NT2/D1 (cell line): ENCODE results near the gene SETX.

Source experiments
- DNase-seq: peaks from one replicate; pipeline ENCODE4 v3.0.0-alpha.2; 2011; ENCODE audit warnings: low read depth, low spot score
- H3K27me3 ChIP-seq: 2 replicates; pipeline ENCODE4 v1.6.0; 2011; ENCODE audit warnings: mild to moderate bottlenecking; ENCODE audit not compliant: insufficient read length, insufficient read depth
- H3K36me3 ChIP-seq: 2 replicates; pipeline ENCODE4 v1.6.1; 2011; ENCODE audit warnings: mild to moderate bottlenecking, low read length, mixed read lengths; ENCODE audit not compliant: insufficient read depth, insufficient read length
- H3K4me1 ChIP-seq: 2 replicates; pipeline ENCODE4 v1.5.1; 2011; ENCODE audit not compliant: insufficient read depth, insufficient read length
- H3K4me3 ChIP-seq: 2 replicates; pipeline ENCODE4 v1.5.1; 2011; ENCODE audit warnings: low read depth; ENCODE audit not compliant: insufficient read length
- H3K9ac ChIP-seq: 2 replicates; pipeline ENCODE4 v1.6.0; 2011; ENCODE audit warnings: low read depth; ENCODE audit not compliant: insufficient read length
- H3K9me3 ChIP-seq: 2 replicates; pipeline ENCODE4 v1.5.1; 2011; ENCODE audit warnings: mild to moderate bottlenecking, low read length; ENCODE audit not compliant: insufficient read depth
- SUZ12 ChIP-seq: IDR thresholded peaks from 2 replicates; pipeline ENCODE4 v1.6.1; 2011; ENCODE audit not compliant: insufficient read length, insufficient read depth; ENCODE audit errors: extremely low read depth
- YY1 ChIP-seq: IDR thresholded peaks from 2 replicates; pipeline ENCODE4 v1.6.1; 2011; ENCODE audit not compliant: insufficient read length, insufficient read depth
- ZNF274 ChIP-seq: IDR thresholded peaks from 2 replicates; pipeline ENCODE4 v1.6.1; 2011; ENCODE audit warnings: mild to moderate bottlenecking, low read depth, low read length

The SETX gene

DNA sequence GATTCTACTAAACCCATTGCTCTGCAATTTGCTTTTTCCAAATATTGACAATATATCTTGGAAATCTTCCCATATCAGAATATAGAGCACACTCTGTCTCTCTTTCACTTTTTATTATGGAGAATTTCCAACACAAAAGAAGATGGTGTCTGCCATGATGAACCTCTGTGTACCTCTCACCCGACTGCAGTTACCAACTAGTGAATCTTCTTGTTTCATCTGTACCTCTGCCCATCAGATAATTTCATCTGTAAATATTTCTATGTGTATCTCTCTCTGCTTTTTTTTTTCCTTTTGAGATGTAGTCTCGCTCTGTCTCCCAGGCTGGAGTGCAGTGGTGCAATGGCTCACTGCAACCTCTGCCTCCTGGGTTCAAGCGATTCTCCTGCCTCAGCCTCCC lies 130.1 kb downstream of the SETX start:
- Histone ChIP-seq H3K9me3 (no peaks in the 10 kb centered on the region), H3K27me3 (peaks cover 2% of the 10 kb centered on the region), H3K9ac (no peak overlapping the region), H3K4me1 (peaks cover 14% of the 10 kb centered on the region), H3K36me3 (no peaks in the 10 kb centered on the region), H3K4me3 (no peak overlapping the region)
- no peak for DNase-seq
- TF ChIP-seq ZNF274 (no peak), SUZ12 (no peak), YY1 (no peak)

DNA sequence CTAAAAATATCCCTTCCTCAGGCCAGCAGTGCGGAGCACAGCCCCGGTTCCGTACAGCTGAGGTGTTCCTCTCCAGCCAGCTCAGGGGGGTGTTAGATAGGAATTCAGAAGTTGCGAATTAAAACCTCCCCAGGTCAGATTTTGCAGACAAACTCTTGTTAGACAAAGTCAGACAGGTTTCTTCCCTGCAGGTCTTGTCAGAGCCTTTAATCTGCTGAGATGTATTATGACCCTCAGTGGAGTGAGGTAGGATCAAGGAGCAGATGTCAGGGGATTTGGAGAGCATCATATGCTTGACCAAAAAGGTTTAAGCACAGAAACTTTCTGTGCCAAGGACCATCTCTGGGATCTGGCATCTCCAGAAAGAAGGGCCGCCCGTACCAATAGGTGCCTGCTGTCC lies 132.8 kb downstream of the SETX start:
- Histone ChIP-seq H3K4me3 (no peak overlapping the region), H3K9me3 (no peaks in the 10 kb centered on the region), H3K27me3 (peaks cover 2% of the 10 kb centered on the region), H3K4me1 (peaks cover 12% of the 10 kb centered on the region), H3K9ac (no peak overlapping the region), H3K36me3 (no peaks in the 10 kb centered on the region)
- TF ChIP-seq YY1 (no peak), SUZ12 (no peak), ZNF274 (no peak)
- DNase-seq, result no peak

DNA sequence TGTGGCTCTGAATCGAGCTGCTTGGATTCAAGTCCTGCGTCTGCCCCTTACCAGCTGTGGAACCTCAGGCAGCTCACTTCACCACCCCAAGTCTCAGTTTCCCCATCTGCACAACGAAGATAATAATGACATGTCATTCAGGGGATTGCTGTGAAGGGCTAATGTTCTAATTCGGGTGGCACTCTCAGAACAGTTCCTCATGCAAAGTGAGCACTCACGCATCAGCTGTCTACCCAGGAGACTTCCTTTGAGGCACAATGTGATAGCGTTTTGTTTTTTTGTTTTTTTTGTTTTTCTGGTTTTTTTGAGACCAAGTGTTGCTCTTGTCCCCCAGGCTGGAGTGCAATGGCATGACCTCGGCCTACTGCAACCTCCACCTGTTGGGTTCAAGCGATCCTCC lies 136.6 kb downstream of the SETX start:
- Histone ChIP-seq H3K36me3 (no peaks in the 10 kb centered on the region), H3K4me3 (no peak overlapping the region), H3K9ac (no peak overlapping the region), H3K27me3 (peaks cover 2% of the 10 kb centered on the region), H3K4me1 (peaks cover 11% of the 10 kb centered on the region), H3K9me3 (no peaks in the 10 kb centered on the region)
- DNase-seq, result no peak
- TF ChIP-seq YY1 (no peak), SUZ12 (no peak), ZNF274 (no peak)

DNA sequence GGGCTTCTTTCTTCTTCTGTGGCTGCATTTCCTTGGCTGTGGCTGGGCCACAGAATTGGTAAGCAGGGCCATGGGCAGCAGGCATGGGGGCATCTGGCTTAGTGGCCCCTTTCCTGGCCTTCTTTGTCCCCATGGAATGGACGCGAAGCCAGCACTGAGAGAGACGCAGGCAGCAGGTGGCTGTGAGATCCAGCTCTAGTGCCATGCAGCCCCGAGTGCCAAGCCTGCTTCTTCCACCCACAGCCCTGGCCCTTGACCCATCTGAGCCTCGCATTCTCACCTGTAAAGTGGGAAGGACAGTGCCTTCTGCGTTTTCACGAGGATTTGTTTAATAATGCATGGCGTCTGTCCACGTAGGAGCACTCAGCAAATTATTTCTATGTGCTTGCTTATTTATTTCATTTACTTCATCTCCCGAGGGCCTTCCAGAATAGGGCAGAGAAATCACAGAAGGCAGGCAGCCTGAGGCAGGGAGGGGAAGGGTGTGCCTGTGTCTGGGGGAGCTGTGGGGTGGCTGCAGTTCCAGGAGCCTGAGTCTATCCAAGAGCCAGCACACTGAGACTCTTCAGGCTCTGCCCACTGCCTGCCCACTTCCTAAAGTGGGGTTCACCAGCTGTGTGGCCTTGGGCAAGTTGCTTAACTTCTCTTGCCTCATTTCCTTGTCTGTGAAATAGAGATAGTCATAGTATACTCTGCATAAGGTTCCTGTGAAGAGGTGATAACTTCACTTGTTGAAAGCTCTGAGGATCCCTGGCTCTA lies 137.7 kb downstream of the SETX start:
- H3K36me3 ChIP-seq, result no peaks in the 10 kb centered on the region
- TF ChIP-seq SUZ12 (no peak), YY1 (no peak), ZNF274 (no peak)
- DNase-seq, result no peak

DNA sequence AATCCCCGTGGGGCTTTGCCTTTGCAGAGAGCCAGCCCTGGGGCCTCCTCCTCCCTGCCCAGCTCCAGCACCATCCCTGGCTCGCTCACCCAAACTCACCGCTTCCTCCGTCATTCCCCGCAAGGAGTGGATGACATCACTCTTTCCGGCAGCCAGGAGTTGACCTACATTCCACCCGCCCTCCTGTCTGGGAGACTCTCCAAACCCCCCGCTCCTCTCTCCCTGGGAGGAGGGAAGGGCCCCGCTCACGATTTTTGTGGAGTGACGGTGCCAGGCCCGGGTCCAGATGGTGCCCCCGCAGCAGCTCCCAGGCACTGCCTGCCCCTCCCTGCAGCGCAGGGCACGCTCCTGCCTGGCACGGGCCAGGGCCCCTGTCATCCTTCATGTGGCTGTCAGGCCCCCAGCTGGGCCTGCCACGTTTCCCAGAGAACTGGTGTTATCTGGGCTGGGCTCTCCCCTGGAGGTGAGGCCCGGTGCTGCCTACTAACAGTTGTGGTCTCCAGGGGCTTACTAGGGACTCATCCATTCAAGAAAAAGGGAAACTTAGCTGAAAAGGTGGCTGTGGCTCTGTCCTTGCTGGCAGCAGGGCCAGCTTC lies 140.7 kb downstream of the SETX start:
- DNase-seq, result peak; percentile 54
- Histone ChIP-seq H3K4me1 (peaks cover 16% of the 10 kb centered on the region), H3K9me3 (no peaks in the 10 kb centered on the region), H3K27me3 (no peaks in the 10 kb centered on the region), H3K36me3 (no peaks in the 10 kb centered on the region), H3K4me3 (peak overlapping the region; percentile 16), H3K9ac (peak overlapping the region; percentile 42)
- no peak for TF ChIP-seq YY1
- no peak for TF ChIP-seq SUZ12
- TF ChIP-seq ZNF274, result no peak

More for the DNA sequence above, 137.7 kb downstream of the SETX start:
- Histone ChIP-seq H3K9ac (no peak overlapping the region), H3K4me3 (no peak overlapping the region), H3K9me3 (no peaks in the 10 kb centered on the region), H3K4me1 (peaks cover 13% of the 10 kb centered on the region), H3K27me3 (no peaks in the 10 kb centered on the region)

DNA sequence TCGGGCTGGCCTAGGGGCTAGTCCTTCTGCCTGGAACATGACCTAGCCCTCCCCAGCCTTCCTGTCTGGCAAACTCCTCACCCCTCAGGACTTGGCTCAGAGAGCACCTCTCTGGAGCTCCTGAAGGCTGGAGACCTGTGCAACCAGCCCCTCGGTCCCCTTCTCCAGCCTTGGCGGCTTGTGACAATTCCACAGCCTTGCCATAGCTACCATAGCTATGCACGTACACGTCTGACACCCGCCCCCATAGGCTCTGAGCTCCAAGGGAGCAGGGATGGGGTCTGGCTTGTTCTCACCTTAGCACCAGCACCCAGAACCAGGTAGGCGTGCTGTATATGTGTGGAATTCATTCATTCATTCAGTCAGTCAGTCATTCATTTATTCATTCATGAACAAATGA lies 143.2 kb downstream of the SETX start:
- no peak for DNase-seq
- Histone ChIP-seq H3K9ac (no peak overlapping the region), H3K27me3 (no peaks in the 10 kb centered on the region), H3K4me3 (no peak overlapping the region), H3K4me1 (peaks cover 19% of the 10 kb centered on the region), H3K9me3 (no peaks in the 10 kb centered on the region), H3K36me3 (no peaks in the 10 kb centered on the region)
- TF ChIP-seq SUZ12 (no peak), ZNF274 (no peak), YY1 (no peak)
